Activated T-helper 9 cell treated with anti-CD3 and anti-CD28 coated beads, Interleukin-2, amount 50 U/mL, for 16 hours (primary cell): ENCODE measurements around the gene VPS13D.
A peak's percentile ranks its signal among the peaks of the same experiment; 100 is the strongest.
"Not testable (repeated sequence)": the region's sequence is repeated elsewhere in the genome, so short reads cannot be mapped to it uniquely, and the experiment has no call there.

Experiments used
- DNase-seq: peaks from one replicate; pipeline ENCODE4 v3.0.0-alpha.2; 2020; ENCODE audit warnings: low read depth

The VPS13D gene

DNA sequence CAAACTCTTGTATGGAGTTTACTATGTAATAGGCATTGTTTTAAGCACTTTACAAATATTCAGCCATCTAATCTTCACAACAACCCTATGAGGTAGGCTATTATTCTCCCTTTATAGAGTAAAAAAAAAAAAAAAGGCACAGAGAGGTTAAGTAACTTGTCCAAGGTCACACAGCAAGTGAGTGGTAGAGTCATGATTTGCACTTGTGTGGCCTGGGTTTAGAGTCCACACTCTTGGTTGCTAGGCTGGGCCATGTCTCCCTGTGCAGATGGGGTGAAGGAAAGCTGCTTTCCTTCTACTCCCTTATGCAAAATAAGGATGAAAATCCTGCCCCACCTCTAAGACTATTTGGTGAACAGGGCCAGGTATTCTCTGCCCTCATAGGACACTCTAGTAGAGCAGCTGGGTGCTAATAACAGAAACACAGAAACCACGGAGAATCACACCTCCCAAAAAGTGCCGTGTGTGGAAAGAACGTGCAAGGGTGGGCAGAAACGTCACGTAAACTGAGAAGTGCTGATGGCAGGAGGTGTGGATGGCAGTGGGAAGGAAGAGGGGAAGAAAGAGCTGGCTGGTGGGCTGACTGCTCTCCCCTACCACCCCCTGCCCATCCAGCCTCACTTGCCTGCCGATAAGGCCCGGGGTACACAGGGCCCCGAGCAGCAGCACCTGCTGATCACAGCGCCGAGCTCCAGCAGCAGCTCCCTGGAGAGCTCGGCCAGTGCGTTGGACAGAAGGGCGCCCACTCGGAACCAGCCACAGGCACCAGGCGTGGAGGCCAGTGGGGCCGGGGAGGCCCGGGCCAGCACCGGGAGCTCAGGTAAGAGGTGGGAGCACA, 28.3 kb upstream of the VPS13D start:
- DNase-seq, result no peak

DNA sequence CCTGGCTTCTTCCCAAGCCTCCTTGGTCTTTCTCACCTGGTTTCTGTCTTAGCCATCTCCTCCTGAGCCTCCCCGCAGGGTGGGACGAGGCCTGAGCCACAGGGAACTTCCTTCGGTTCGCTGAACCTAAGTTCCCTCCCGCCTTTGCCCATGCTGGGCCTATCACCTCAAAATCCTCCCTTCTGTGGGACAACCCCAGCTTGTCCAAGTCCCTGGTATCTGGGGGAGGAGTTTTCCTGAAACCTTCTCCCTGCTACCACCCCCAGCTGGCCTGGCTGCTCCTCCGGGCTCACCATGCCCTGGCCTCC, 27.7 kb upstream of the VPS13D start:
- DNase-seq, result no peak

DNA sequence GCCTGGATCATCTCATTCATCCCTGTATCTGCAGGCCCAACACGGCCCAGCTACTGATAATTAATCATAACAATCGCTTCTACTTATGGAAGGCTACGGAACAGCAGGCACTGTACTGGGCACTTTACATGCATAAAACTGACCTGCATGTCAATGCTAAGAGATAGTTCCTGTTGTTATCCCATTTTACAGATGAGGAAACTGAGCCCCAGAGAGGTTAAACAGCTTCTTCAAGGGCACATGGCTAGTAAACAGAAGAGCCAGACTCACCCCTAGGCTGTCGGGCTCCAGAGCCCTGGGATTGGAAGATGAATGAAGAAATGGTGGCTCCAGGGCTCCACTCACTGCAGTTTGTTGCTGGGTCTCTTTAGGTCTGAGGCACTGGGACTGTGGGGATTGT, 27.3 kb upstream of the VPS13D start:
- no peak for DNase-seq

DNA sequence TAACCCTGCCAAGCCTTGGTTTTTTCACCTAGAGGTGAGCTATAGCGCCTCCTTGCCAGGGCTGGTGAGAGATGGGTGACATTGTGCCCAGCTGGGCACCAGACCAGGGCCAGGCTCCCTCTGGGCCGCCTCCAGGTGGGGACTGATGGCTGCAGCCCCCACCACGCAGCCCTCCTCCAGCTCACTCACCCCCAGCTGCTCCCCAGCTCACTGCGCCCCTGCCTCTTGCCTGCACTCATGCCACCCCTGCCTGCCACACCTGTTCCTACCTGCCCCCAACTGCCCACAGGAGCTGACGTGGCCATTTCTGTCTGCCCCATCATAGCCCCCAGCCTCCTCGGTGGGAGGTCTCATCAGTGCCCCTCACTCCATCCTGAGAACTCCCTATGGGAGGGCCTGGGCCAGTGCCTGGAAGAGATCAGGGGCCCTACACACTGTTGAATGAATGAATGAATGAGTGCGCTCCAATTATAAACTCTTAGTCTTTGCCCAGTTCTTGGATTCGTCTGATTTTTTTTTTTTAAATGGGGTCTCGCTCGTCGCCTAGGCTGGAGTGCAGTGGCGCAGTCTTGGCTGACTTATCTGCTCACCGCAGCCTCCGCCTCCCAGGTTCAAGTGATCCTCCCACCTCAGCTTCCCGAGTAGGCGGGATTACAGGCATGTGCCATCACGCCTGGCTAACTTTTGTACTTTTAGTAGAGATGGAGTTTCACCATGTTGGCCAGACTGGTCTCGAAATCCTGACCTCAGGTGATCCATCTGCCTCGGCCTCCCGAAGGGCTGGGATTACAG, 26.4 kb upstream of the VPS13D start:
- no peak for DNase-seq

DNA sequence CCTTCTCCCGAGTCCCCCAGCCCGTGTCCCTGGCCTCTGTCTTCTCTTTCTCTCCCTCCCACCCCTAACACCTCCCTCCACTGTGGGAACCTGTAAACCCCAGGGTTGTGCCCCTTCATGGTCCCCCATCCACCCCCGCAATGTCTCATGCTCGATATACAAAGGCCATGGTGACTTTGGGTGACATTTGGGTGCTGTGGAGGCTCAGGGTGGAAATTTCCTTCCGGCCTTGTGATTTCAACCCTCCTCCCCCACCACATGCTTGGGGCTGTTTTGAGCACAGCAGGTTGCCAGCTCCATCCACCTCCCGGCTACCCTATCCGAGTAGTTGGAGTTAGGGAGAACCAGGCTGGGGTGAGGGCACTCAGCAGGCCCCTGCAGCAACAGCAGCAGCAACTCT, 25.7 kb upstream of the VPS13D start:
- peak; percentile 29 for DNase-seq

DNA sequence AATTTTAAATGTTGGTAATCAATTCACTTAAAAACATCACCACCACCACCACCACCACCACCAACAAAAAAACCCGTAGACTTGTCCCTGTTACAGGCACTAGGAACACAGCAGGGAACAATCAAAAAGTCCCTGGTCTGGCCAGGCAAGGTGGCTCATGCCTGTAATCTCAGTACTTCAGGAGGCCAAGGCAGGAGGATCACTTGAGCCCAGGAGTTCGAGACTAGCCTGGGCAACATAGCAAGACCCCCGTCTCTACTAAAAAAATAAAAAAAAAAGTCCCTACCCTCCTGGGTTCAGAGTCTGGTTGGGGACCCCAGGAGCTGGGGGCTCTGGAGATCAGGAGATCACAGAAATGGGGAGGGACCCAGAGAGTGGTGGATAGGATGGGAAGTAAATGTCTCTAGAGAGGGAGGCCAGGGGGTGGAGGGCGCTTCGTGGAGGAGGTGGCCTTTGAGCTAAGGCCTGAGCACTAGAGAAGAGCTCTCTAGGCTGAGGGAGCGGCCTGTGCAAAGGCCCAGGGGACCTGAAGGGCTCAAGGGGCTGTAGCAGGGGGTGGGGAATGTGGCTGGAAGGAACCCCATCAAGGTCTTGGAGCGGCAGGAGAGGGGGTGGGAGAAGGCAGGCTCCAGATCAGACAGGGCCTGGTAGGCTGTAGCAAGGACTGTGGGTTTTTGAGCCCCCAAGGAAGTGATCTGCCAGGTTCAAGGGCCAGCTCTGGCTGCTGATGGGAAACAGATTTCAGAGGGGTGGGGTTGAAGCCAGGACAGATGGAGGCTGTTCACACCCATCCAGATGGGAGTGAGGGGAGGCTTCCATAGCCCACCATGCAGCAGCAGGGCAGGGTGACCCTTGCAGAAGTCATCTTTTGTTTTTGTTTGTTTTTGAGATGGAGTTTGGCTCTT, 24.8 kb upstream of the VPS13D start:
- no peak for DNase-seq

DNA sequence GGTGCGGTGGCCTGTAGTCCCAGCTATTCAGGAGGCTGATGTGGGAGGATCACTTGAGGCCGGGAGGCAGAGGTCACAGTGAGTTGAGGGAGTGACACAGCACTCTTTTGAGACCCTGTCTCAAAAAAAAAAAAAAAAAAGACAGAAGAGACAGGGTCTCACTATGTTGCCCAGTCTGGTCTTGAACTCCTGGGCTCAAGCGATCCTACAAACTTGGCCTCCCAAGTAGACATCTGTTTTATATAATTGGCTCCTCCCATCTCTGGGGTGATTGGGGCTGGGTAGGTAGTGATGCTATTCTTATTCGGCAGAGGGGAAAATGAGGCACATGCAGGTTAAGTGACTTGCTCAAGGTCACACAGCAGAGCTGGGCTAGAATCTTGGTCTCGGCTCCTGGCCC, 23.6 kb upstream of the VPS13D start:
- DNase-seq, result no peak

DNA sequence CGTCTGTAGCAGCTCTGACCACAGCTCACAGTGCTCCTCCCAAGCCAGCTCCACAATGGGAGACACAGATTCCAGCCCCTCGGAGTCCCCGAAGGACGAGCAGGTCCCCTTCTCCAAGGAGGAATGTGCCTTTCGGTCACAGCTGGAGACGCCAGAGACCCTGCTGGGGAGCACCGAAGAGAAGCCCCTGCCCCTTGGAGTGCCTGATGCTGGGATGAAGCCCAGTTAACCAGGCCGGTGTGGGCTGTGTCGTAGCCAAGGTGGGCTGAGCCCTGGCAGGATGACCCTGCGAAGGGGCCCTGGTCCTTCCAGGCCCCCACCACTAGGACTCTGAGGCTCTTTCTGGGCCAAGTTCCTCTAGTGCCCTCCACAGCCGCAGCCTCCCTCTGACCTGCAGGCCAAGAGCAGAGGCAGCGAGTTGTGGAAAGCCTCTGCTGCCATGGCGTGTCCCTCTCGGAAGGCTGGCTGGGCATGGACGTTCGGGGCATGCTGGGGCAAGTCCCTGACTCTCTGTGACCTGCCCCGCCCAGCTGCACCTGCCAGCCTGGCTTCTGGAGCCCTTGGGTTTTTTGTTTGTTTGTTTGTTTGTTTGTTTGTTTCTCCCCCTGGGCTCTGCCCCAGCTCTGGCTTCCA, 22.9 kb upstream of the VPS13D start:
- no peak for DNase-seq

DNA sequence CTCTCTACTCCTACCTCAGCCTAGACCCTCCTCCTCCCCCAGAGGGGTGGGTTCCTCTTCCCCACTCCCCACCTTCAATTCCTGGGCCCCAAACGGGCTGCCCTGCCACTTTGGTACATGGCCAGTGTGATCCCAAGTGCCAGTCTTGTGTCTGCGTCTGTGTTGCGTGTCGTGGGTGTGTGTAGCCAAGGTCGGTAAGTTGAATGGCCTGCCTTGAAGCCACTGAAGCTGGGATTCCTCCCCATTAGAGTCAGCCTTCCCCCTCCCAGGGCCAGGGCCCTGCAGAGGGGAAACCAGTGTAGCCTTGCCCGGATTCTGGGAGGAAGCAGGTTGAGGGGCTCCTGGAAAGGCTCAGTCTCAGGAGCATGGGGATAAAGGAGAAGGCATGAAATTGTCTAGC, 21.6 kb upstream of the VPS13D start:
- no peak for DNase-seq

DNA sequence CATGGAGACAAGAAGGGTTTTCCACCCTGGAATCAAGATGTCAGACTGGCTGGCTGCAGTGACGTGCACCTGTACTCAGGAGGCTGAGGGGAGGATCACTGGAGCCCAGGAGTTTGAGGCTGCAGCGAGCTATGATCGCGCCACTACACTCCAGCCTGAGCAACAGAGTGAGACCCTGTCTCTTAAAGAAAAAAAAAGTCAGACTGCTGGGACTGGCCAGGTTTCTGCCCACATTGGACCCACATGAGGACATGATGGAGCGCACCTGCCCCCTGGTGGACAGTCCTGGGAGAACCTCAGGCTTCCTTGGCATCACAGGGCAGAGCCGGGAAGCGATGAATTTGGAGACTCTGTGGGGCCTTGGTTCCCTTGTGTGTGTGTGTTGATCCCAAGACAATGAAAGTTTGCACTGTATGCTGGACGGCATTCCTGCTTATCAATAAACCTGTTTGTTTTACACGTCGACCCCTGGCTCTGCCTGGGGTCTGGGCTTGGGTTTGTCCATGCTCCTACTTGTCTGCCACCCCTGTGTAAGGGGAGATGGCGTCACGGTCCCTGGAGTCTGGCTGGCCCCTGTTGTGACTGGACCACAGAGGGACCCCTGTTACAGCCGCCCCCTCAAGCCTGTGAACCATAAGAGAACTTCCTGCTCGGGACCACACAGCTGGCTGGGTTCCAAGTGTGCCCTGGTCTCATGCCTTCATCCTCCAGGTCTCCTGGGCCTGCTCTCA, 20.9 kb upstream of the VPS13D start:
- peak; percentile 80 for DNase-seq

DNA sequence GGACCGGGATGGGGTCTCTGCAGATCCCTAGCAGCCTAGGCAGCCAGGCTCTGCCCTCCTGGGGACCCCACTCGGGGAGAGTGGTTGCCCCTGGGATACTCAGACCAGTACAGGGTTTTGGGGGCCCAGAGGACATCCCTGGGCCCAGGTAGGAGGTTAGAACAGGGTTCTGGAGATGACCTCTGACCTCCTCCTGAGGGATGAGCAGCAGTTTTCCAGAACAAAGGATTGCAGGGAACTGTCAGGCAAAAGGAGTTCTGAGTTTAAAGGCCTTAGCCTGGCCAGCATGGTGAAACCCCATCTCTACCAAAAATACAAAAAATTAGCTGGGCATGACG, 20.4 kb upstream of the VPS13D start:
- no peak for DNase-seq

DNA sequence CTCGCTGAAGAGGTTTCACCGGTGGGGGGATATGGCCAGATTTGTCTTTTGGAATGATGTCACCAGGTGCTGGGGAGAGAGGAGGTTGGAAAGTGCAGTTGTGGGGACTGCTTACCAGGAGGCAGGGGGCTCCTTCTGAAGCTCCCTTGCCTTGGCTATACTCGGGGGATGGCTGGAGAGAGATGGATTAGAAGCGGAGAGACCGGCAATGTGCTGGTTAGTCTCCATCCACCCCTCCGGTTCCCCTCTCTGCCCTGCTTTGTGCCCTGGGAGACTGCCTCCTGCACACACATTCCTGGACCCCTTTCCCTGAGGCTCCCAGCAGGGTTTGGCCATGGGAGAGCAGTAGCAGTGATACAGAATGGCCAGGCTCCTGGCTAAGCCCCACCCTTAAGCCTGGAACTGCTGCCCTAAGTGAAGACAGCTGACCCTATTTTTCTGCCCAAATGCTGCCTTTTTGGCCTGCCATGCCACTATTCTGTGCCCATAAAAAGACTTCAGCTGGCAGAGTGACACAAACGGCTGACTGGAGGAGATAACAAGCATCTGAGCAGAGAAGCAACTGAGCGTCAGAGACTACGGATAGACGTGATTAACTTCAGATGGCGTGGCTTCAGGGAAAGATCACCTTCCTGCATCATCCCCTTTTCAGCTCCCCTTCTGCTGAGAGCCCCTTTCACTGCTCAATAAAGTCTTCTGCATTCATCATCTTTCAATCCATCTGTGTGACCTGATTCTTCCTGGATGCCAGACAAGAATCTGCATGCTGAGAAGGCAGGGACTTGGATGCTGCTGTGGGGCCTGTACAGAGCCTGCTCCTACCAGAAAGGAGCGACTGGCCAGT, 14.5 kb upstream of the VPS13D start:
- DNase-seq, result no peak

DNA sequence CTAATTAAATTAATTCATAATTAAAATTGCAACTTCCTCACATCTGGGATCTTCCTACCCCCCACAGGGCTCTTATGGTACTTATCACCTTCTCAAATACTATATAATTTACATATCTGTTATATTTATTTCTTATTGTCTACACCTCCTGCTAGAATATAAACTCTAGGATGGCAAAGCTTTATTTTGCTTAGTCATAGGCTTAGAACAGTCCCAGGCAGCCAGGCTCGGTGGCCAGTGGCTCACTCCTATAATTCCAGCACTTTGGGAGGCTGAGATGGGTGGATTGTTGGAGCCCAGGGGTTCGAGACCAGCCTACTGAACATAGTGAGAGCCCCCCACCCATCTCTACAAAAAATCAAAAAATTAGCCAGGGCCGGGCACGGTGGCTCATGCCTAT, 10.0 kb upstream of the VPS13D start:
- DNase-seq, result no peak

DNA sequence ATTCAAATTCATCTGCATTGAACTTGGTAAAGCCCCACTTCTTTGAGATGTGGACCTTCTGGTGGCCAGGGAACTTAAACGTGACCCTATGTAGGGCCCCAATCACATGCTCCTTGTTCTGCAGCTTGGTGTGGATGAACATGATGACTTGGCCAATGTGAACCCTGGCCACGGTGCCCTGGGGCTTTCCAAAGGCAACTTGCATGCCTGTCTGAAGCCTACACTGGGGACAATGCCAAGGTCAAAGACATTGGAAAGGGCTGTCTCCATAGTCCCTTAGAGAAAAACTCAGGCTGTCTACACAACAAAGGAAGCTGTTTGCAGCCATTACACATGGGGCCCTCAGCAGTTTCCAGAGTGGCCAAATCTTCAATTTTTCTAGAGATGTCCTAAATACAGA, 8.9 kb upstream of the VPS13D start:
- DNase-seq, result no peak

DNA sequence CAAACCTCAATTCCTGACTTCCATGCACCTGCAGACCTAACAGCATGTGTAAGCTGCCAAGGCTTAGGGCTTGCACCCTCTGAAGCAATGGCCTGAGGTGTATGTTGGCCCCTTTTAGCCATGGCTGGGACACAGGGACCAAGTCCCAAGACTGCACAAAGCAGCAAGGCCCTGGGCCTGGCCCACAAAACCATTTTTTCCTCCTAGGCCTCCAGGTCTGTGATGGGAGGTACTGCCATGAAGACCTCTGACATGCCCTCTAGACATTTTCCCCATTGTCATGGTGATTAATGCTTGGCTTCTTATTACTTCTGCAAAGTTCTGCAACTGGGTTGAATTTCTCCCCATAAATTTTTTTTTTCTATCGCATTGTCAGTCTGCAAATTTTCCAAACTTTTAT, 7.1 kb upstream of the VPS13D start:
- not testable (repeated sequence) for DNase-seq

DNA sequence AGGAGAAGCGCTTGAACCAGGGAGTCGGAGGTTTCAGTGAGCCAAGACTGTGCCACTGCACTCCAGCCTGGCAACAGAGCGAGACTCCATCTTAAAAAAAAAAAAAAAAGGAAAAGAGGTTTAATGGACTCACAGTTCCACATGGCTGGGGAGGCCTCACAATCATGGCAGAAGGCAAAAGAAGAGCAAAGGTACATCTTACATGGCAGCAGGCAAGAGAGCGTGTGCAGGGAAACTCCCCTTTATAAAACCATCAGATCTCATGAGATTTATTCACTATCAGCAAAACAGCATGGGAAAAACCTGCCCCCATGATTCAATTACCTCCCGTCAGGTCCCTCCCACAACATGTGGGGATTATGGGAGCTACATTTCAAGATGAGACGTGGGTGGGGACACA, 5.7 kb upstream of the VPS13D start:
- DNase-seq, result not testable (repeated sequence)

DNA sequence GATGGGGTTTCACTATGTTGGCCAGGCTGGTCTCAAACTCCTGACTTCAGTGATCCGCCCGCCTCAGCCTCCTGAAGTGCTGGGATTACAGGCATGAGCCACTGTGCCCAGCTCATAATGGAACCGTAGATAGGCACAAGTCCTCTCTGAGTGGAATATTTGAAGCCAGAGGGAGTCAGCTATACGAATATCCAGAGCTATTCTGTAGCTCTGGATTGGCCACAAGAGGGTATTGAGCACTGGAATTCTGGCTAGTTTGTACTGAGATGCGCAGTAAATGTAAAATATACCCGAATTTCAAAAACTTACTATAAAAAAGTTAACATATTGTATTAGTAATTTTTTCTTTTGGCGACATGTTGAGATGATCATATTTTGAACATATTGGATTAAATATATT, 851 bp upstream of the VPS13D start:
- no peak for DNase-seq

DNA sequence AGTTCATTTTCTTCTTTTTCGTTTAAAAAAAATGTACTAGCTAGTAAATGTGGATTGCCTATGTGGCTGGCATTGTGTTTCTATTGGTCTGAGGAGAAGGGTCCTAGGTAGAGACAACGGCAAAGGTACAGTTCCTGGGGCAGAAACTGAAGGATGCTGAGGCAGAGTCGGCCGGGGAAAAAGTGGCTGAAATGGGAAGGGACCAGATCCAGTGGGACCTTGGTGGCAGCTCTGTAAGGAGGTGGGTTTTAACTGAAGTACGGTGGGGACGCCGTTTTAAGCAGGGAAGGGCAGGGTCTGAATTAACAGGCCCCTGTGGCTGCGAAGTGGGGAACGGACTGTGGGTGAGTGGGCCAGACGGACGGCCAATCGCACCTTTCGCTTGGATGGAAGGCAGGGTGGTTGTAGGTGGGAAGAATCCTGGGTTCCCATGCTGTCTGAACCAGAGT, 420 bp upstream of the VPS13D start:
- DNase-seq, result no peak

DNA sequence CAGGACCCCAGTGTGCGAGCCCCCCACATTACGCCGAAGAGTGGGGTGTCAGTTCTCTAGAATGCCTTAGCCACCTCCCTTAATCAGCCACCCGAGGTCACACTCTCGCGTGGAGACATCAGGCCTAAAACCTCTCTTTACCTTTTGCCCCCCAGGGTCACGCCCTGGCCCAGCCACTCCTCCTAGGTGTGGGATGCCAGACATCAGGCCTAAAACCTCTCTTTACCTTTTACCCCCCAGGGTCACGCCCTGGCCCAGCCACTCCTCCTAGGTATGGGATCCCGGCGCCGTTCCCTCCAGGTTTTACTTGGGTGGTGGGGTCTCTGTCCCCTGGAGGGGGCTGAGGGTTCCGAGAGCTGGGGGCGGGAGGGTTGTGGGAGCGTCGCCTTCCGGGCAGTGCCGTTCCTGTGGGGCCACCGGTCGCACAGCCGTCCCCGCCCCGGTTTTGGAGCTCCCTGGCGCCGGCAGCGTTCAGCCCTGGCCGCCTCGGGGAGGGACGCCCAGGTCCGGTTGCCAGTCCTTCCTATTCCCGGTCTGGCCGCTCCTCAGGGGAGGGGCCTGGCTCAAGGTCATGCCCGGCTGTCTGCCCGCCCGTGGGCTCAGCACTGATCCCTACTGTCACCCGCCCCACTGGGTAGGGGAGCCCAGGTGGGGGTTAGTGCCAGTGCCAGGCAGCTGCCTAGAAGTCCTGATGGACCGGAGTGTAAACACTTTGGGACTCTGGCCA, 882 bp downstream of the VPS13D start:
- no peak for DNase-seq

DNA sequence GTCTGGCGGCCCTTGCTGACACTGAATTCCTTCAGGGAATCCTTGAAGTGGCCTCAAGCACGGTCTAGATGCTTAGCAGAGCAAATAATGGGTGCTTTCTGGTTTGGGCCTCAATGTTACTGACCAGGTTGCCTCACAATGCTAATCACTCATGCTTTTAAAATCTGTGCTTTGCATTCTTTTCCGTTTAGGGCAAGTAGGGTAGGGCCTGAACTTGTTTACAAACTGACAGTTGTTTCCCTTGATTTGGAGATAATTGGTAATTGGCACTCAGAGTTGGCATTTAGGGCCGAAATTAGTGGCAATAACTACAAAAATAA, 1.4 kb downstream of the VPS13D start:
- DNase-seq, result no peak
